Measurements from ENCODE around the gene NAA50. TPM values are rescaled to one million over a fixed set of nuclear protein-coding genes. Genes with fewer than 3 reads are reported as not detected.

The NAA50 gene
- total RNA-seq, 3 donors from 2014 or later (not counting 1 experiment from before 2014, with no cell fraction given) = 55.3 to 77.6 (median 61.0) TPM

- H3K36me3 ChIP-seq (ENCODE audit: control insufficient read depth, insufficient read depth, low read length) = peaks cover 6% of the 10 kb centered on the region
- no peaks in the 10 kb centered on the region for H3K27me3 ChIP-seq (ENCODE audit: control insufficient read depth, insufficient read depth, low read length)
- no peak overlapping the region for H3K4me3 Mint-ChIP-seq
- intact Hi-C loops (cut with micrococcal nuclease) = no loop called here
- 95% methylated on average over 1 of the region's 1 CpG for WGBS (ENCODE audit: insufficient coverage)
- H3K9me3 Mint-ChIP-seq = no peaks in the 10 kb centered on the region
- H3K9me3 ChIP-seq (ENCODE audit: control insufficient read depth, insufficient read depth, low read length) = no peaks in the 10 kb centered on the region
- TF ChIP-seq, protein P1, sequence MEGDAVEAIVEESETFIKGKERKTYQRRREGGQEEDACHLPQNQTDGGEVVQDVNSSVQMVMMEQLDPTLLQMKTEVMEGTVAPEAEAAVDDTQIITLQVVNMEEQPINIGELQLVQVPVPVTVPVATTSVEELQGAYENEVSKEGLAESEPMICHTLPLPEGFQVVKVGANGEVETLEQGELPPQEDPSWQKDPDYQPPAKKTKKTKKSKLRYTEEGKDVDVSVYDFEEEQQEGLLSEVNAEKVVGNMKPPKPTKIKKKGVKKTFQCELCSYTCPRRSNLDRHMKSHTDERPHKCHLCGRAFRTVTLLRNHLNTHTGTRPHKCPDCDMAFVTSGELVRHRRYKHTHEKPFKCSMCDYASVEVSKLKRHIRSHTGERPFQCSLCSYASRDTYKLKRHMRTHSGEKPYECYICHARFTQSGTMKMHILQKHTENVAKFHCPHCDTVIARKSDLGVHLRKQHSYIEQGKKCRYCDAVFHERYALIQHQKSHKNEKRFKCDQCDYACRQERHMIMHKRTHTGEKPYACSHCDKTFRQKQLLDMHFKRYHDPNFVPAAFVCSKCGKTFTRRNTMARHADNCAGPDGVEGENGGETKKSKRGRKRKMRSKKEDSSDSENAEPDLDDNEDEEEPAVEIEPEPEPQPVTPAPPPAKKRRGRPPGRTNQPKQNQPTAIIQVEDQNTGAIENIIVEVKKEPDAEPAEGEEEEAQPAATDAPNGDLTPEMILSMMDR (IDR thresholded peaks at IDR 0.05) = no peak
- no peak overlapping the region for H3K27ac Mint-ChIP-seq
- no peaks in the 10 kb centered on the region for H3K36me3 Mint-ChIP-seq
- no peak overlapping the region for H3K27ac ChIP-seq (ENCODE audit: low read length)
- peaks cover 13 to 19% of the 10 kb centered on the region in 2 donors for H3K4me1 Mint-ChIP-seq
- H3K27me3 Mint-ChIP-seq (ENCODE audit: low read depth in 2 of 2) = no peaks in the 10 kb centered on the region
- no peak for ATAC-seq
- no peak overlapping the region for H3K4me3 ChIP-seq (ENCODE audit: low read length)
- no peak for DNase-seq
- H3K4me1 ChIP-seq (ENCODE audit: control insufficient read depth, insufficient read depth, low read length) = no peaks in the 10 kb centered on the region
These were observed 29.5 kb upstream of the NAA50 start for GRCh38 chr3:113775516-113775915.

- no peaks in the 10 kb centered on the region for H3K36me3 ChIP-seq (ENCODE audit: control insufficient read depth, insufficient read depth, low read length)
- no peak overlapping the region for H3K4me3 Mint-ChIP-seq
- H3K4me1 ChIP-seq (ENCODE audit: control insufficient read depth, insufficient read depth, low read length) = no peaks in the 10 kb centered on the region
- TF ChIP-seq, protein P1 (IDR thresholded peaks at IDR 0.05) = no peak
- intact Hi-C loops (cut with micrococcal nuclease) = no loop called here
- no peaks in the 10 kb centered on the region for H3K9me3 ChIP-seq (ENCODE audit: control insufficient read depth, insufficient read depth, low read length)
- H3K4me3 ChIP-seq (ENCODE audit: low read length) = no peak overlapping the region
- DNase-seq (no peak), ATAC-seq (no peak)
- no peaks in the 10 kb centered on the region for H3K36me3 Mint-ChIP-seq
- 81% methylated on average over 1 of the region's 3 CpGs for WGBS (ENCODE audit: insufficient coverage)
- no peaks in the 10 kb centered on the region for H3K27me3 Mint-ChIP-seq (ENCODE audit: low read depth in 2 of 2)
- H3K9me3 Mint-ChIP-seq = no peaks in the 10 kb centered on the region
- no peaks in the 10 kb centered on the region for H3K27me3 ChIP-seq (ENCODE audit: control insufficient read depth, insufficient read depth, low read length)
- no peak overlapping the region for H3K27ac Mint-ChIP-seq
- peaks cover 13 to 19% of the 10 kb centered on the region in 2 donors for H3K4me1 Mint-ChIP-seq
- H3K27ac ChIP-seq (ENCODE audit: low read length) = no peak overlapping the region
These were observed 27.3 kb upstream of the NAA50 start for GRCh38 chr3:113773381-113773780.

- DNase-seq = no peak
- no peak overlapping the region for H3K4me3 Mint-ChIP-seq
- TF ChIP-seq, protein P1 (IDR thresholded peaks at IDR 0.05) = no peak
- no peak overlapping the region for H3K4me3 ChIP-seq (ENCODE audit: low read length)
- H3K27me3 Mint-ChIP-seq (ENCODE audit: low read depth in 2 of 2) = no peaks in the 10 kb centered on the region
- H3K4me1 ChIP-seq (ENCODE audit: control insufficient read depth, insufficient read depth, low read length) = no peaks in the 10 kb centered on the region
- no peaks in the 10 kb centered on the region for H3K36me3 Mint-ChIP-seq
- H3K9me3 Mint-ChIP-seq = no peaks in the 10 kb centered on the region
- no peaks in the 10 kb centered on the region for H3K36me3 ChIP-seq (ENCODE audit: control insufficient read depth, insufficient read depth, low read length)
- no peak overlapping the region for H3K27ac Mint-ChIP-seq
- peaks cover 12 to 13% of the 10 kb centered on the region in 2 donors for H3K4me1 Mint-ChIP-seq
- H3K9me3 ChIP-seq (ENCODE audit: control insufficient read depth, insufficient read depth, low read length) = no peaks in the 10 kb centered on the region
- intact Hi-C loops (cut with micrococcal nuclease) = no loop called here
- no peak for ATAC-seq
- H3K27ac ChIP-seq (ENCODE audit: low read length) = no peak overlapping the region
- no peaks in the 10 kb centered on the region for H3K27me3 ChIP-seq (ENCODE audit: control insufficient read depth, insufficient read depth, low read length)
These were observed 25.9 kb upstream of the NAA50 start for GRCh38 chr3:113771993-113772392.

DNA sequence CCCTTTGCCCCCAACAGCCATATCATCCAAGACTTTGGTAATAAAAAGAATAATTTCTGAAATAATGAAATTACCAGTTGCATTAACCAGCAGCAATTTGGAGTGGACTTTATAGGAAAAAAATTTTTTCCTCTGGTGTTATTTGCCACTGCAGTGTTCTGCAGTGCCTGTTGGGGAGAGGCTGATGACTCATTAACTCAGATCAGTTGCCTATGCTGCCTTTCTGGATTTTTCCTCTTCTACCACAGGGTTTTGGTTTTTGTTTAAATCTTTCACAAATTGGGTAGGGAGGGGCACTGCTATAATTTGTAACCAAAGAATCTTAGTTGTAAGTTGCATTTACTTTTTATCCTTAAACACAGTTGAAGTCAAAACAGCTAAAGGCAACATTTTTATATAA is 23.5 kb upstream of the NAA50 start:
- peaks cover 13 to 17% of the 10 kb centered on the region in 2 donors for H3K4me1 Mint-ChIP-seq
- H3K4me3 ChIP-seq (ENCODE audit: low read length) = no peak overlapping the region
- H3K27ac Mint-ChIP-seq = no peak overlapping the region
- DNase-seq (no peak), ATAC-seq (peak in 1 of 3 donors; percentile 52)
- H3K27me3 Mint-ChIP-seq (ENCODE audit: low read depth in 2 of 2) = no peaks in the 10 kb centered on the region
- H3K4me1 ChIP-seq (ENCODE audit: control insufficient read depth, insufficient read depth, low read length) = no peaks in the 10 kb centered on the region
- TF ChIP-seq, protein P1 (IDR thresholded peaks at IDR 0.05) = no peak
- H3K27ac ChIP-seq (ENCODE audit: low read length) = no peak overlapping the region
- H3K4me3 Mint-ChIP-seq = no peak overlapping the region
- H3K36me3 Mint-ChIP-seq = no peaks in the 10 kb centered on the region
- no peaks in the 10 kb centered on the region for H3K9me3 Mint-ChIP-seq
- intact Hi-C loops (cut with micrococcal nuclease) = no loop called here
- H3K27me3 ChIP-seq (ENCODE audit: control insufficient read depth, insufficient read depth, low read length) = no peaks in the 10 kb centered on the region
- no peaks in the 10 kb centered on the region for H3K9me3 ChIP-seq (ENCODE audit: control insufficient read depth, insufficient read depth, low read length)
- no peaks in the 10 kb centered on the region for H3K36me3 ChIP-seq (ENCODE audit: control insufficient read depth, insufficient read depth, low read length)
